8988T (cell line): Measurements from ENCODE around the gene KCTD21.

Experiments used
- DNase-seq: peaks from one replicate; pipeline ENCODE4 v3.0.0; 2011

KCTD21 gene

DNA sequence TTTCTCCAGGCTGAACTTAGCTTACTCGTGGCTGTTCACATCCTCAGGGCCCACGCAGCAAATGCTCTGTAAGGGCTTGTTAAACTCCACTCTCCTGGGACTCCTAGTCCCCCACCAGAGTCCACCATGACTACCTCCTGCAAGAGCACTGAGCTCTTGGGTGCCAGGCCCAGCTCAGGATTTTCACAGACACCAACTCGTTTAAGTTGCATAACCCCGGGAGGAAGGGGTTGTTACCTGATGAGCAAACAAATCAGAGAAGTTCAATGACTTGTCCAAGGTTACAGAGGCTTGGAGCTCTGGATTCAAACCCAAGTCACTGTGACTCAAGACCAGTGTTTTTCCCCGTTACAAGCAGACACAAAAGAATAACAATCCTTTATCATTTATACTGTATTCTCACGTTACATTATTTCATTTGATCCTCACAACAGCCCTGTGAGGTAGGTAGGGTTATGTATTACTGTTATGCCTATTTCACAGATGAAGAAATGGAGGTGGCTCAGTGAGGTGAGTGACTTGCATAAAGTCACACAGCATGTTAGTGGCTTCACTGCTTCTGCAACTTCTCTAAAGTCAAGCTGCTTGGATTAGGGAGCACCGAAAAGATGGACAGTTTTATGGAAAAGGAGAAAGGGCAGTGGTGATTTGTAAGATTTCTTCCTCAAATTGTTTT is 17.4 kb downstream of the KCTD21 start:
- no peak for DNase-seq

DNA sequence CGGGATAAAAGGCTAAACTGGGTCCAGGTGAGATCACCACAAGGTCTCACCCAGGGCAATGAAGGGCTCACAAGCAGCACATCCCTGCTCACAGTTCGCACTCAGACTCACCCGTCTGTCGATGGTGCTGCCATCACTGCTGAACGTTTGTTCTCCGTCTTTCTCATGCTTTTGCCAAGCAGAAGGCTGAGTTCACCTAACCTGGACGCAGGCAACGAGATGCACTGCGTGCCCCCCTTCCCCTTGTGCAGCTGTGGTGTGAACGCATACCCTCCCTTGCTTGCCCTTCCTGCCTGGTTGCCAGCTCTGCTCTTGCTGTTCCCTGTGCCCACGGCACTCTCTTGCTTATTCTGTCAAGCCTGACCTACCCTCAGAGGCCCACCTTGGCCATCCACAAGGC is 18.0 kb downstream of the KCTD21 start:
- no peak for DNase-seq

DNA sequence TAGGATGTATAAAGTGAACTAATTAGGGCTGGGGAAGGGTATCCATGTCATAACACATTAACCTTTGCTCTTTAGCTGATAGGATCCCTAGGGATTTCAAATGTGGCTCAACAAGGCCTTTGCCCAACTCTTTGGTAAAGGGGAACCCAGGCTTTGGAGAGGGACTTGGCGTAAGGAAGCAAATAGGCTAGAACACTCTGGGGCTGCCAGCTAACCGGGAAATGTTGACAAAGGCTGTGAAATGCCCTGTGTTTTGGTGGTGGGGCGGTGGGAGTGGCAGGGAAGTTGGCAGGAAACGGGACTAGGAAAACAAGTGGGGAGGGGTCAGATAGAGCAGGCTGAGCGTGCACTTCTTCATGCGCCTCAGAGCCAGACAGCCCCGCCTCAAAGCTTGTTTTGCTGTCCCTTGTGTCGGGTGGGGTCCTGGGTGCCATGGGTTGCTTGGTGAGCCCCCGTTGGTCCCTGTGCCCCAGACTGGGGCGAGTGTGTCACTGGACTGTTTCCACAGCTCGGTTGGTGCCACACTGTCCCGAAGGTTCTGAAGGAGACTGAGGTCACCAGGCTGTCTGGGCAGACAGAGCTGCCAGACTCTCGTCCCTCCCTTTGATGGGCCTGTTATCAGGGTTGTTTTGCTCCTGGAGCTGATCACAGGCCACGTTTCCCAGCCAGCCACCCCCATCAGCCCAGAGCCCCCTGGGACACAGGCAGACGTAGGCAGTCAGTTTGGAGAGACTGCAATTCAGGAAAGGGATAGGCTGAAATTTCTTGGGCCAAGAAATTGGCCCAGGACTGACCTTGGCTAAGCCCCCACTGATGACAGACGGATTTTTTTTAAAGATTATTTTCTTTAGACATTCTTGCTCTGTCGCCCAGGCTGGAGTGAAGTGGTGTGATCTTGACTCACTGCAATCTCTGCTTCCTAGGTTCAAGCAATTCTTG is 19.6 kb downstream of the KCTD21 start:
- no peak for DNase-seq

DNA sequence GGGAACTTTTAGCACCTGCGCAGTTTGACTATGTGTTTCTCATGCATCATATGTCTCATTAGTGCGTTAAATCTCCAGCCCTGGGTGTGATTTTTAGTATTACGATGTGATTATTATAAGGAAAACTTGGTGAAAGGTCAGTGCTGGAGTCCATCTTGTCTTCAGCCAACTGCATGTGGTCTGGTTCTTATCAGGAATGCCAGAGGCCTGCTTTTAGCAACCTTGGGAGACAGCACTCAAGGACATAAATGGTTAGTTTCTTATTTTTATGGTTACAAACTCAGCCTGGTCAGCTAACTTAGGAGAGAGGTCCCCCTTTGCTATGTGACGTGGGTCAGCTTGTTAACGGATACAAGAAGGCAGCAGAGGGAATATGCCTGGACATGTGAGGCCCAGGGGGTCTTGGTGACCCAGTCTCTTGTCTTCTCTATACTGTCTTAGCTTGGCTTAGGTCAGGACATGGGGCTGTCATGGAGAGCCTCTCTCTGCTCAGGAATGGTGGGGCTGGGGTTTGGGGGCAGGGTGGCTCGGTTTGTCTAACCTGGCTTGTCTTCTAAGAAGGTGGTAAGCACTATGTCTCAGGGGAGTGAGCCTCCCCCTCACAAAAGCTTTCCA is 21.5 kb downstream of the KCTD21 start:
- no peak for DNase-seq

DNA sequence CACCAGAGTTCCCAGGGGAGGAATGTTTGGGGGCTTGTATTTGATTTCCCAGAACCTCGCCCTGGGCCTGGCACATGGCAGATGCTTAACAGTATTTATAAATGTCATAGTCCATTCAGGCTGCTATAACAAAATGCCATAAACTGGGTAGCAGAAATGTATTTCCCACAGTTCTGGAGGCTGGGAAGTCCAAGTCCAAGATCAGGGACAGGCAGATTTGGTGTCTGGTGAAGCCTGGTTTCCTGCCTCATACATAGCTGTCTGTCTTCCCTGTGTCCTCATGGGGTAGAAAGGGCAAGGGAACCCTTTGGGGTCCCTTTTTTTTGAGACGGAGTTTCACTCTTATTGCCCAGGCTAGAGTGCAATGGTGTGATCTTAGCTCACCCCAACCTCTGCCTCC is 24.0 kb downstream of the KCTD21 start:
- no peak for DNase-seq

DNA sequence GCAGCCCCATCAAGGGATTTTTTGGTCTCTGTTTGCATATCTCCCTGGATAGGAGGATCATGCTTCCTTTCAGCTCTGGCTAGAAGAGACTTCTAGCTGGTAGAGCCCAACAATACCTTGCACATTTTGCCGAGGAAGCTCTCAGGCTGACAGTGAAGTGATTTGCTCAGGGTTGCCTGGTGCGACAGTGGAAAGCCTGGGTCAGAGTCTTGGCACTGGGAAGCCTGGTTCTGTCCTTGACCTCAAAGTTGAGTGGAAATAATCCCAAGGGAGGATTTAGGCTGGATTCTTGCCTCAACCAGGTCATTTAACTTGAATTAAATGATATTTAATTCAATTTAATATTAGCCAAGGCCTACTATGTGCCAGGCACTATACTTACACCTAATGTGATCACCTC is 24.6 kb downstream of the KCTD21 start:
- DNase-seq = no peak

DNA sequence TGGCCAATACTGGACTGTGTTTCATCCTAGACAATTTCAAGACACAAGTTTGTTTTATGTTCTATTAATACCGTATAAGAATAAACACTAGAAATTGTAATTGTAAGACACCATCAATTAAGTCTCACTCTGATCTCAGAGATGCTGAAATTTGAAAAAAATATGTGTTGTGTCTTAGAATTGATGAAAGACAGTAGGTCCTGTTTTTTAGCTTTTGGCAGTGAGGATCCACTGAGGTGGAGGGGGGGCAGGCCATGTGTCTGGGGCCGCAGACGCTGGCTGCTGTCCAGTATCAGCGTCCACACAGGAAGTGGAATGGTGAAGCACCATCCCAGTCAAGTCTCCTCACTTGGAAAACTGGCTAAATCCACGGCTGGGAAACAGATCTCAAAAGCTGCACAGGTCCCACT is 26.5 kb downstream of the KCTD21 start:
- no peak for DNase-seq

DNA sequence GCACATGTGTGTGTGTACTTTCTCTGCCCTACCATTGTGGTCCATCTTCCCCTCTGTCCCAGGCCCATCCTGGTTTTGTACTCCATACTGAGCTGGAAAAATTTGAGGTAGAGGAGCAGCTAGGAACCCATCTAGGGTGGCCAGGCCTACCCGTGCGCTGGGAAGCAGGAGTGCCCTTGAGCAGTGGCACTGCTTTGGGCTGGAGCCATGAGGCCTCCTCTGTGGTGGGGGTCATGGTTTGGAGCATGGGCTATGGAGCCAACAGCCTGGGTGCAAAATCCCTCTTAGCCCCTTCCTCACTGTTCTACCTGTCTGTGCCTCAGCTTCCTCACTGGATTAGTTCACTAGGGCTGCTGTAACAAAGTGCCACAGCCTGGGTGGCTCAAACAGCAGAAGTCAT is 27.1 kb downstream of the KCTD21 start:
- DNase-seq = no peak

DNA sequence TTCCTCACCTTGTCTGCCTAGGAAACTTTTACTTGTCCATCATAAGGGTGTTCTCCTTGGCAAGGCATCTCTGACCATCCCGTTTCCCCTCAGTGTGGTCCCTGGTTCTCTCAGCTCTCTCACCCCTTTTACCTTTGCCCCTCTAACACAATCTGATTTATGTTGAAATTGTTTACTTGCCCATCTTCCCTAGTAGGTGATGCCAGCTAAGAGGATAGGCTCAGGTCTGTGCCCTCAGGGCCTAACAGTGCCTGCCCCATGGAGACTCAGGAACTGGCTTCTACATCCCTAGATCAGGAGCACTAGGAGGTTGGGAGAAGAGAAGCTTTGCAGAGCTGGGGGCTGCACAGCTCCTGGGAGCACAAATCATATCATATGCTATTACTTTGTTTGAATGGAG is 27.9 kb downstream of the KCTD21 start:
- DNase-seq = no peak

DNA sequence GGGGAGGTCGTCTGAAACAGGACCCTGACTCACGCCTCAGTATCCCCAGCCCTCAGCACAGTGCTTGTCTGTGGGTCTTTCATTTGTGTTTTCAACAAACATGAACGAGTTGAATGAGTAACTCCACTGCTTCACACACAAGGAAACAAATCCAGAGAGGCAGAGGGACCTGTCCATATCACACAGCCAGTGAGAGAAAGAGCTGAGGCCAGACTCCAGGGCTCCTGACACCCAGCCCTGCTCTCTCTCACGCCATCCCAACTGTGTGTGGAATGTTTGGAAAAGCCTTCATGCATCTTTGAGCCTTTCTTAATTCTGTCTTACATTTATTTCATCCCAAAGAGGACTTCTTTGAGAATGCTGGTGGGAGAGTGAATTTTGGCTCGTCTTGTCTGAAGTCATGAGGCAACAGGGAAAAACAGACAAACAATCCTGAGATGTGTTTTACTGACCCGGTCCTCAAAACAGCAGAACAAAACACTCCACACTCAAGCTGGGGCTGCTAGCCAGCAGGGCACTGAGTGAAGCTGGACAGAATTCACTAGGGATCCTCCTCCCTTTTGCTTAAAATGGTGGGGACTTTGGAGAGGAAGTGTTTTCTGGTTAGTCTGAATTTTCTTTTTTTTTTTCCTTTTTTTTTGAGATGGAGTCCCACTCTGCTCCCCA is 29.3 kb downstream of the KCTD21 start:
- DNase-seq = no peak

DNA sequence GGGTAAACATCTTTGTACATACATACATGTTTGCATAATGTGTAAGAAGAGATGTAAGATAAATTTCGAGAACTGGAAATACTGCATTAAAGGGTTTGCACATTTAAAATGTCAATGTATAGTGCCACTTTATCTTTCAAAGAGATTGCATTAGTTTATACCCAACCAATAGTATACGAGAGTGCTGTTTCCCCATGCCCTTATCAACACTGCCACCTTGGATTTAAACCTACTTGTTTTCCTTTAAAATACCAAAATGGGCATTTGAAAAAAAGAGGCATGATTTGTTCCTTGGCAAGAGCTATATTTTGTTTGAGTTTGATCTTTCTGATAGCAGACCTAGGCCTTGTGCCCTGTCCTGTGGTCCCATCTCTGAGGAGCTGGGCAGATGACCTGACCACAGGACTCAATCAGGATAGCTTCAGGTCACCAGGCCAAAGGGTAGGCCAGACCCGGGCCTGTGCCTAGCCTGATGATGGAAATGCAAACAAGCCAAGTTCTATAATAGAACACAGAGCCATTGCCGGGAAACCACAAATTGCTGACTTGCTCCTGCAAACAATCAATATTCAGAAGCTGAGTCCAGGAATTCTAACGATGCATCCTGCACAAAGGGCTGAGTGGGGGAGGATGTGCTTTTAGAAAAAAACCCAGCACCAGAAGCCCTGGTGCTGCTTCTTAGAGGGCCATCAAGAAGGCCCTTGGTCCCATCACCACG is 32.1 kb downstream of the KCTD21 start:
- DNase-seq = no peak

DNA sequence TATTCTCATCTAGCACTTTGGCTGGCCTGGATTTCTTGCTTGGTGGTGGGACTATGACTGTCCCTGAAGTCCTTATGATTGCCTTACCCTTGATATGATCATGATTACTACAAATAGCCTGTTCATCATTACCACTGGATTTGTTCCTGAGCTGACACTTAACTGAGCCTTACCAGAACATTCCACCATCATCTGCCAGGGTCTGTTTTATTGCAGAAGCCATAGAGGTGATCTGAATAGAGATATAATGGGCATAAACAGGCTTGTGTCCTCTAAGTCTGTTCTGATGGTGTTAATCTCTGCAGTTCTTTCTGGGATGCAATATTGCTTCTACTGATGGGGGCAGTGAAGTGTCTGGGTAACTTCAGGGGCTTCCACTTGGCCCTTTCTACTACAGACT is 36.6 kb downstream of the KCTD21 start:
- DNase-seq = no peak

DNA sequence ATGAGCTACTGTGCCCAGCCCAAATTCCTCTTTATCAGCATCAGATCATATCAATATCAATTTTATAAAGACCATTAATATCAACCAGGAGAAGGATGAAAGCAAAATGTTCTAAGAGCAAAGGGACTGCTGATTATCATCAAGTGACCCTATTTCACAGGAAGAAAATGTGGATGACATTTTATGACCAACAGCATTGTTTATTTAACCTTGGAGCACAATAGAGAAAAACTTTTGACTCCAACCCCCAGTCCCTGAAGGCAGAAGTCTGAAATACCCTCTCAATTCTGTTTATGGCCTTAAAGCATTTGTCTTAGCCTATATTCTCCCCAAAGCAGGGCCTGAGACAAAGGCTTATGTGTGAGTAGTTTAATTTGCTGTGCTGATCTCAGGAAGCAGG is 37.7 kb downstream of the KCTD21 start:
- DNase-seq = no peak

DNA sequence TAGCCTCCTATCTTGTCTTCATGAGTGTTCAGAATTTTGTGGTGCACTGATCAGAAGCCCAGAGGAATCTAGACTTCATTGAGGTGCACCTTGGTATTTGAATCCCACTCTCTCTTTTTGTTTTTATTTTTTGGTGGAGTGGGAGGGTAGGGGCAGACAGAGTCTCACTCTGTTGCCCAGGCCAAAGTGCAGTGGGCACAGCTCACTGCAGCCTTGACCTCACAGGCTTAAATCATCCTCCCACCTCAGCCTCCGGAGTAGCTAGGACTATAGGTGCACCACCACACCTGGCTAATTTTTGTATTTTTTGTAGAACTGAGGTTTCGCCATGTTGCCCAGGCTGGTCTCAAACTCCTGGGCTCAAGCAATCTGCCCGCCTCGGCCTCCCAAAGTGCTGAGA is 38.1 kb downstream of the KCTD21 start:
- DNase-seq = no peak

DNA sequence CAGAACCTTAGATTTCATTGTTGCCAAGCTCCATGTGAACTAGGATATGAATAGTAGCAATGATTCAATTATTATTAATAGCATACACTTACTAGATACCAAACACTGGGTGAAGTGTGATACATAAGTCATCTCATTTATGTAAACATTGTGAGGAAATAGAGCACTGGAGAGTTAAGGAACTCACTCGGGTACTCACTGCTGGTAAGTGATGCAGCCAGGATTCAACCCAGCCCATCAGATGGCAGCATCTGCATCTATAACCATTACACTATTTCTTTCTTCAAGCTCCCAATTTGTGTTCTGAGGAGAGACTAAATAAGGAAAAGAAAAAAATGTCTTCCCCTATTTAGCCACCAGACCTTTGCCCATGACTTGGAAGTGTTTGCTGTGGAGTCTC is 38.8 kb downstream of the KCTD21 start:
- DNase-seq = no peak

DNA sequence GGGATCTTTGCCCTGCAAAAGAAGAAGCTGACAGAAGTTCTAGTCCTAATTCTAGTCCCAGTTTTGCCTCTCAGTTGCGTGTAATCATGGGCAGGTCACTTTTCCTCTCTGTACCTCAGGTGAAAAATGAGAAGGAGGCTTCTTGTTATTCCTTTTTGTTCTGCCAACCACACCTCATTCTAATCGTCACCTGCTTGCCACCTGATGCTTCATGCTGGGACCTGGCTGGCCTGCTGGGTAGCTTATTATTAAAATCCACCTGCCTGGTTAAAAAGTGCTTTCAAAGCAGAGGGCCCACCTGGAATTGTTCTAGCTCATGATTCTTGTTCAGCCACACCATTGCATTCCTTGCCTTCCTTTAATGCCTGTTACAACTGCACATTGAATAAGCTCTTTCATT is 40.6 kb downstream of the KCTD21 start:
- no peak for DNase-seq

DNA sequence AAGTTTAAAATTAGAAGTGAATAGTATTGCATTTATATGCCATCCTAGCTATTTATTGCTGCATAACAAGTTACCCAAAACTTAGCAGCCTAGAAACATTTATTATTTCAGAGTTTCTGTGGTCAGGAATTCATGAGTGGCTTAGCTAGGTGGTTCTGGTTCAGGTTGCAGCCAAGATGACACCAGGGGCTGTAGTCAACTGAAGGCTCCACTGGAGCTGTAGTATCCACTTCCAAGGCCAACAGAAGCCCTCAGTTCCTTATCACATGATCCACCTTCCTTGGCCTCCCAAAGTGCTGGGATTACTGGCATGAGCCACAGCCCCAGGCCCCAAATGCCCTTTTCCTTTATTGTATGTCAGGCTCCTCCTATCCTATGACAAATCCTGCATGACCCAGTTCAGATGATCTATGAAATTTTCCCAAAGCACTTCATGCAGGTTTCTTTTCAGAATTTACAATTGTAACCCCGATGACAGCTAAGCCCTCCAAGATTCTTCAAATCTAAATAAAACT is 42.9 kb downstream of the KCTD21 start:
- no peak for DNase-seq

DNA sequence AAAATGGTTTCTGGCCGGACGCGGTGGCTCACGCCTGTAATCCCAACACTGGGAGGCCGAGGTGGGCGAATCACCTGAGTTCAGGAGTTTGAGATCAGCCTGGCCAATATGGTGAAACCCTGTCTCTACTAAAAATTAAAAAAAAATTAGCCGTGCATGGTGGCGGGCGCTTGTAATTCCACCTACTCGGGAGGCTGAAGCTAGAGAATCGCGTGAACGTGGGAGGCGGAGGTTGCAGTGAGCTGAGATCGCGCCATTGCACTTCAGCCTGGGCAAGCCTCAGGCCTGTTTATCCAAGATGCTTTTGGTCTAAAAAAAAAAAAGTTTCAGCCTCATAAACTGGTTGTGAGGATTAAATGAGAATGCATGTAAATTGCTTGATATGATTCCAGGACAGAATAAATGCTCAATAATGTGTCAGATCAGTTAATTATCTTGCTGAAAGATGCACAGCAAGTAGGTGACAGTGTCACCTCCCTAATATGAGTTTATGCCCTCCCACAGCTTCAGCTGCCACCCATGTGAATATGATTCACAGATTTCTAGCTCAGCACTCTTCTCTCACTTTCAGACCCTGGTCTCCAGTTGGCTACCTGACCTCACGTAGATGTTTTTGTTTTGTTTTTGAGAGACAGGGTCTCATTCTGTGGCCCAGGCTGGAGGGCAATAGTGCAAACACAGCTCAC is 47.9 kb downstream of the KCTD21 start:
- DNase-seq = no peak

DNA sequence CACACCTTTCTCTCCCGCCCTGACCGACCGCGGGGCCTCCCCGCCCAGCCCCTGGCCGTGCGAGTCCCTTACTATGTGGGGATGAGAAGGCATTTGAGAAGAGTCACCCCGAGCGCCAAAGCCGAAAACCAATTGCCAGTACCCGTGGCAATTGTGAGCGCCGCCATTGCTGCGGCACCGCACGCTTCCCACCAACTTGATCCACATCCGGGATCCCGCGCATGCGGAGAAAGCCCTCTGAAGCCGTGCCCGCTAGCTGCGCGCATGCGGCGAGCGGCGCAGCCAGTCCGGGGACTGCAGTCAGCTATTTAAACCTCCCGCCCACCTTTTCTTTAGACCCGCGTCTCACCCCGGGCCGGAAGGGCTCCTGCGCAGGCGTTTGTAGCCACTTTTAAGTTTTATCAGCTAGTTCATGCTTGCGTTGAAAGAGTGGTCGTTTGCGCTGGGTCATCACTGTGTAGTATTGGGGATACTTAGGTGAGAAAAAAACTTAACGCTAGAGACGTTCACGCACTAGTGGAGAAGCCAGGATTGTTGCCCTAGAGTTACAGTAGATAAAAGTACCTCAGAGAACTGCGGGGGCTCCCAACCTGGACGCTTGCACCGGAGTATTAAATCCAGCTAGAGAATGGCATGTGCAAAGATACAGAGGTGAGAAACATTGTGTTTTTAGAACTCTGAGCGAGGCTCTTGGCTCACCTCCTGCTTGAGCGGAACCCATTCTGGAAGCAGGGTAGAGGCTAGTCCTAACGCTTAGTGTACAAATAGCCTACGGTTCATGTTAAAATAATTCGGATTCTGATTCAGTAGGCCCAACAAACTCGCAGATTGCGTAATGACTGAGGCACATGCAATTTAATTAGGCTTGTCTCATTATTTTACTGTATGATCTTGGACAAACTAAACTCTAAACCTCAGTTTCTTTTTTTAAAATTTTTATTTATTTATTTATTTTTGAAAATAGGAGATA is 48.7 kb downstream of the KCTD21 start, which contains the start of gene ALG8:
ALG8 (minus strand) TSS at position 205 of the 970 bp plus-strand sequence; CDS start at position 167, 38 bp downstream.
- DNase-seq = peak; percentile 96

DNA sequence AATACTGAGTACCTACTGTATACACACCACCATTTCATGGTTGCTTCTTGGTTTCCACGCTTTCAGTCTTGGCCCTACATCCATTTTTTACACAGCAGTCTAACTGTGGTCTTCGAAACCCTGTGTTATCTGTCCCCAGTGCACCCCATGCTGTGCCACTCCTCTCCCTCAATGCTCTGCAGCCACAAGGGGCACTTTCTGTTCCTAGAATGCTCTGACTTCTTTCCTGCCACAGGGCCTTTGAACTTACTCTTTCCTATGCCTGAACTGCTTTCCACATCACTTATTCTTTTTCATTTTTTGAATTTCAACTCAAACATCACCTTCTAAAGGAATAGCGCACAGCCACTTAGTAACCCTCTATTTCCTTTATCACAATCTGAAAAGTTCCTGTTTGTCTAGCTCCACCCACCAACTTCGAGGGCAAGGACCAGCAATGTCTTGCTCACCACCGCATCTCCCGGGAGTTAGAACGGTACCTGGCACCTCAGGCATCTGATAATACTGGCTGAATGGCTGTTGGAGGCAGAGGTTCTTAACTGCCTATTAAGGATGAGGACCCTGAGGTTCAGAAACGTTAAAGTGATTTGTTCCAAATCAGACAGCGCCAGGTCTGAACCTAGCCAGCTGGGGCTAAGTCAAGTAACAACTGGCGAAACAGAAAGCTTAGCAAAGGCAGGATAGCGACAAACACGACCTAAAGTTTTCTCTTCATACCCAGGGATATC is 49.6 kb downstream of the KCTD21 start:
- DNase-seq = no peak
